Measurements from ENCODE around the gene APBB1IP.

The APBB1IP gene

GRCh38 chr10:26448292-26448691, 10.2 kb downstream of the APBB1IP start:
- DNase-seq (ENCODE audit: low read depth) = no peak
- H3K4me3 ChIP-seq (ENCODE audit: low read depth, low read length) = no peak overlapping the region
- TF ChIP-seq MAX (IDR thresholded peaks at IDR 0.05; ENCODE audit: low read depth, low read length) (no peak), CTCF (IDR thresholded peaks at IDR 0.05; ENCODE audit: low read depth, low read length) (no peak), MYC (IDR thresholded peaks at IDR 0.05; ENCODE audit: low read depth, low read length) (no peak), POLR2A (IDR thresholded peaks at IDR 0.05; ENCODE audit: extremely low read depth, insufficient read length) (no peak)

DNA sequence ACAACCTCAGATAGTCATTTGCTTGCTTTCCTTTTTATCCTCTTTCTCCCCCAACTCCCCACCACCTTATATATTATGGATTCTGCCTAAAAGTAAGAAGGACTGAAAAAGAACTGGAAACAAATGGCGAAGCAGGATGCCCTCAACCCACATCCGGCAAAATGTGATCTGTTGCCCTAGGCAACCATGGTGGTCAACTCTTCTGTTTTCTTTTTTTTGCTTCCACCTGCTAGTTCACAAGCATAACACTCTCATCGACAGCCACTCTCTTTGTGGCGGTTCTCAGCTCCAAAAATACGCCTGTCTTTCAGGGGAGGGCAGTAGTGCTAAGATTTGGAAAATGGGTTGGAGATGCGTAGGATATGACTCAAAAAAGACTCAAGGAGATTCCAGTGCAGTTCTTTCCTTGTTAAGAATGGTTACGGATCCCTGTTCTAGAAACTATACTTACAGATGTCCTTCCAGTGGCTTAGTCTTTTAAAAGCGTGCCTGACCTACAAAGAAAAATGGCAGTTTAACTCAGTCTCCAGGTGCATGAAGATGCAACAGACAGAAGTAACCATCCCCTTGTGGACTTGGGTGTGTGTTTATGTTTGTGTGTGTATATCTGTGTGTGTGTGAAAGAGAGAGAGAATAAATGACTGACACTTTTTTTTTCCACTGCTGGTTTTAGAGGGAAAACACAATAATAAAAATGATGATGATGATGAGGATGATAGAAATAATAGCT, 10.7 kb downstream of the APBB1IP start:
- TF ChIP-seq POLR2A (IDR thresholded peaks at IDR 0.05; ENCODE audit: extremely low read depth, insufficient read length) (no peak), MAX (IDR thresholded peaks at IDR 0.05; ENCODE audit: low read depth, low read length) (no peak), CTCF (IDR thresholded peaks at IDR 0.05; ENCODE audit: low read depth, low read length) (no peak), MYC (IDR thresholded peaks at IDR 0.05; ENCODE audit: low read depth, low read length) (no peak)
- no peak overlapping the region for H3K4me3 ChIP-seq (ENCODE audit: low read depth, low read length)
- no peak for DNase-seq (ENCODE audit: low read depth)

- no peak for TF ChIP-seq CTCF (IDR thresholded peaks at IDR 0.05; ENCODE audit: low read depth, low read length)
- TF ChIP-seq MAX (IDR thresholded peaks at IDR 0.05; ENCODE audit: low read depth, low read length) = no peak
- TF ChIP-seq POLR2A (IDR thresholded peaks at IDR 0.05; ENCODE audit: extremely low read depth, insufficient read length) = no peak
- TF ChIP-seq MYC (IDR thresholded peaks at IDR 0.05; ENCODE audit: low read depth, low read length) = no peak
- no peak for DNase-seq (ENCODE audit: low read depth)
- H3K4me3 ChIP-seq (ENCODE audit: low read depth, low read length) = no peak overlapping the region
Observed at GRCh38 chr10:26449726-26450125, 11.6 kb downstream of the APBB1IP start.

DNA sequence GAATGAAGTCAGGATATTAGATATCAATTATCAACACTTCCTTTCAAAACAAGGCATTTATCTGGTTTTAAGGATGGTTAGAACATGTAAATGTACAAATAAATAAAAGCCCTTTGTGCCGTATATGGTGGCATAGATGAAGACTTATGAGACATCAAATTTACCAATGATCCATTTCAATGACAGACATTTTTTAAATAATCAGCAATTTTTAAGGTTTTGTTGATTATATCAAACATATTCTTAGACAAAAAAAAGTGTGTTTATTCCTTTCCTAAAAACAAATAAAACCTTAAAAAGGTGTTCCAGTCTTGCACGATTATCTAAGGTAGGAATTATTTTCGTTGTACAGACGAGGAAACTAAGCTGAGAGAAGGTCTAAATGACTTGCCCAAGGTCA, 13.8 kb downstream of the APBB1IP start:
- no peak overlapping the region for H3K4me3 ChIP-seq (ENCODE audit: low read depth, low read length)
- no peak for DNase-seq (ENCODE audit: low read depth)
- TF ChIP-seq POLR2A (IDR thresholded peaks at IDR 0.05; ENCODE audit: extremely low read depth, insufficient read length) (no peak), MAX (IDR thresholded peaks at IDR 0.05; ENCODE audit: low read depth, low read length) (no peak), MYC (IDR thresholded peaks at IDR 0.05; ENCODE audit: low read depth, low read length) (no peak), CTCF (IDR thresholded peaks at IDR 0.05; ENCODE audit: low read depth, low read length) (no peak)

DNA sequence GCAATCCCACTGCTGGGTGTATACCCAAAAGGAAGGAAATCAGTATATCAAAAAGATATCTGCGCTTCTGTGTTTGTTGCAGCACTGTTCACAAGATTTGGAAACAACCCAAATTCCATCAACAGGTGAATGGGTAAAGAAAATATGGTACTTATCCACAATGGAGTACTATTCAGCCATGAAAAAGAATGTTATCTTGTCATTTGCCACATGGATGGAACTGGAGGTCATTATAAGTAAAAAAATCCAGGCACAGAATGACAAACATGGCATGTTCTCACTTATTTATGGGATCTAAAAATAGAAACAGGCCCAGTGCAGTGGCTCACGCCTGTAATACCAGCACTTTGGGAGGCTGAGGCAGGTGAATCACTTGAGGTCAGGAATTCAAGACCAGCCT, 15.7 kb downstream of the APBB1IP start:
- H3K4me3 ChIP-seq (ENCODE audit: low read depth, low read length) = no peak overlapping the region
- TF ChIP-seq MYC (IDR thresholded peaks at IDR 0.05; ENCODE audit: low read depth, low read length) (no peak), MAX (IDR thresholded peaks at IDR 0.05; ENCODE audit: low read depth, low read length) (no peak), POLR2A (IDR thresholded peaks at IDR 0.05; ENCODE audit: extremely low read depth, insufficient read length) (no peak), CTCF (IDR thresholded peaks at IDR 0.05; ENCODE audit: low read depth, low read length) (no peak)
- no peak for DNase-seq (ENCODE audit: low read depth)
